ENCODE results near the gene DYNC1LI1. TPM values are rescaled to one million over a fixed set of nuclear protein-coding genes. Genes with fewer than 3 reads are reported as not detected.

Gene DYNC1LI1
- polyA plus RNA-seq, 1 donor from 2014 or later: 94.5 TPM

- Histone ChIP-seq H3K4me2 (ENCODE audit: low read length) (peak overlapping the region; percentile 85), H3K4me3 (ENCODE audit: low read length) (peak overlapping the region; percentile 97), H3K36me3 (ENCODE audit: insufficient read depth, low read length) (no peaks in the 10 kb centered on the region), H3K9me2 (ENCODE audit: insufficient read depth, low read length) (no peaks in the 10 kb centered on the region), H3K79me2 (replicated peaks; ENCODE audit: insufficient read depth, low read length) (peaks cover 18% of the 10 kb centered on the region), H3K27me3 (ENCODE audit: insufficient read depth, low read depth, low read length) (no peaks in the 10 kb centered on the region), H3K9ac (ENCODE audit: low read length) (peak overlapping the region; percentile 74), H2AFZ (ENCODE audit: low read depth, low read length) (peak overlapping the region; percentile 65), H3K9me3 (ENCODE audit: low read length) (no peaks in the 10 kb centered on the region), H3K27ac (ENCODE audit: low read length) (no peak overlapping the region), H3F3A (ENCODE audit: insufficient read depth, low read length, poor library complexity, severe bottlenecking) (no peaks in the 10 kb centered on the region), H4K20me1 (ENCODE audit: insufficient read depth) (no peaks in the 10 kb centered on the region)
- TF ChIP-seq TAF1 (IDR thresholded peaks at IDR 0.05; ENCODE audit: low read depth): no peak
- TF ChIP-seq EZH2 (IDR thresholded peaks at IDR 0.05; ENCODE audit: borderline replicate concordance, insufficient read depth, low read length, poor library complexity, severe bottlenecking): no peak
- no peak for TF ChIP-seq POLR2AphosphoS5 (IDR thresholded peaks at IDR 0.05)
- TF ChIP-seq RAD21 (conservative IDR thresholded peaks at IDR 0.05): no peak
- no peak for TF ChIP-seq CTCF (IDR thresholded peaks at IDR 0.05; ENCODE audit: poor library complexity, severe bottlenecking)
- TF ChIP-seq MXI1 (conservative IDR thresholded peaks at IDR 0.05; ENCODE audit: poor library complexity, severe bottlenecking): no peak
- TF ChIP-seq SMC3 (conservative IDR thresholded peaks at IDR 0.05; ENCODE audit: poor library complexity): no peak
- TF ChIP-seq REST (IDR thresholded peaks at IDR 0.05; ENCODE audit: borderline replicate concordance): no peak
- no peak for TF ChIP-seq EP300 (conservative IDR thresholded peaks at IDR 0.05; ENCODE audit: poor library complexity, severe bottlenecking)
These were observed 67.7 kb downstream of the DYNC1LI1 start for GRCh38 chr3:32502946-32503286.

GRCh38 chr3:32502118-32502945 is 68.3 kb downstream of the DYNC1LI1 start, which contains the start of gene CMTM6:
TSS of gene CMTM6 (minus strand) at chr3:32502852. CDS start at chr3:32502745, 107 bp downstream.
- Histone ChIP-seq H2AFZ (ENCODE audit: low read depth, low read length) (peak within 1 kb of the TSS; percentile 65), H3K9me3 (ENCODE audit: low read length) (no peaks in the 10 kb centered on the region), H3K9me2 (ENCODE audit: insufficient read depth, low read length) (no peaks in the 10 kb centered on the region), H3K27me3 (ENCODE audit: insufficient read depth, low read depth, low read length) (no peaks in the 10 kb centered on the region), H3K27ac (ENCODE audit: low read length) (peak within 1 kb of the TSS; percentile 56), H3F3A (ENCODE audit: insufficient read depth, low read length, poor library complexity, severe bottlenecking) (no peaks in the 10 kb centered on the region), H3K9ac (ENCODE audit: low read length) (peak within 1 kb of the TSS; percentile 74), H3K79me2 (replicated peaks; ENCODE audit: insufficient read depth, low read length) (peaks cover 18% of the 10 kb centered on the region), H4K20me1 (ENCODE audit: insufficient read depth) (no peaks in the 10 kb centered on the region), H3K4me2 (ENCODE audit: low read length) (peak within 1 kb of the TSS; percentile 85), H3K4me3 (ENCODE audit: low read length) (peak within 1 kb of the TSS; percentile 97), H3K36me3 (ENCODE audit: insufficient read depth, low read length) (no peaks in the 10 kb centered on the region)
- no peak for TF ChIP-seq EP300 (conservative IDR thresholded peaks at IDR 0.05; ENCODE audit: poor library complexity, severe bottlenecking)
- TF ChIP-seq RAD21 (conservative IDR thresholded peaks at IDR 0.05): peak; percentile 37
- TF ChIP-seq MXI1 (conservative IDR thresholded peaks at IDR 0.05; ENCODE audit: poor library complexity, severe bottlenecking): peak; percentile 50
- peak; percentile 51 for TF ChIP-seq POLR2AphosphoS5 (IDR thresholded peaks at IDR 0.05)
- TF ChIP-seq EZH2 (IDR thresholded peaks at IDR 0.05; ENCODE audit: borderline replicate concordance, insufficient read depth, low read length, poor library complexity, severe bottlenecking): no peak
- no peak for TF ChIP-seq CTCF (IDR thresholded peaks at IDR 0.05; ENCODE audit: poor library complexity, severe bottlenecking)

Measured in neural cell (in vitro differentiated cells).